Liver (tissue), 9 donors: ENCODE results near the gene COL4A1. TPM values are rescaled to one million over a fixed set of nuclear protein-coding genes. Genes with fewer than 3 reads are reported as not detected.

Source experiments
- DNase-seq: peaks from one replicate; pipeline ENCODE4 v3.0.0-alpha.2; 2017; ENCODE audit warnings: low spot score
- H3K27ac ChIP-seq, 2 donors: one replicate each; pipeline ENCODE4 v1.7.0; 2013; ENCODE audit warnings: inconsistent platforms in 2 of 2, low read length in 2 of 2, control low read depth in 1 of 2, low read depth in 1 of 2, mild to moderate bottlenecking in 1 of 2
- H3K27me3 ChIP-seq, 4 donors: one replicate each; pipeline versions ENCODE4 v1.6.1 to v1.7.0; 2013; ENCODE audit warnings: low read length in 3 of 4, inconsistent platforms in 1 of 4, mild to moderate bottlenecking in 1 of 4, moderate library complexity in 1 of 4; ENCODE audit not compliant: control insufficient read depth in 4 of 4, insufficient read depth in 4 of 4
- H3K36me3 ChIP-seq, 4 donors: one replicate each; pipeline versions ENCODE4 v1.6.1 to v1.7.0; 2013; ENCODE audit warnings: low read length in 3 of 4, mild to moderate bottlenecking in 3 of 4, low read depth in 1 of 4, moderate library complexity in 1 of 4; ENCODE audit not compliant: control insufficient read depth in 4 of 4, insufficient read depth in 3 of 4
- H3K4me1 ChIP-seq, 4 donors: one replicate each; pipeline versions ENCODE4 v1.6.1 to v1.7.0; 2013; ENCODE audit warnings: low read length in 3 of 4, mild to moderate bottlenecking in 3 of 4, moderate library complexity in 1 of 4; ENCODE audit not compliant: control insufficient read depth in 4 of 4, insufficient read depth in 4 of 4
- H3K4me3 ChIP-seq, 3 donors: one replicate each; pipeline versions ENCODE4 v1.6.1 to v1.7.0; 2013; ENCODE audit warnings: low read length in 3 of 3, control low read depth in 1 of 3, low read depth in 1 of 3, mild to moderate bottlenecking in 1 of 3
- H3K9ac ChIP-seq, 2 donors: one replicate each; pipeline ENCODE4 v1.7.0; 2013; ENCODE audit warnings: low read length in 2 of 2, mild to moderate bottlenecking in 2 of 2, moderate library complexity in 2 of 2, control low read depth in 1 of 2, low read depth in 1 of 2
- H3K9me3 ChIP-seq, 4 donors: one replicate each; pipeline versions ENCODE4 v1.6.1 to v1.7.0; 2013; ENCODE audit warnings: low read length in 3 of 4; ENCODE audit not compliant: control insufficient read depth in 4 of 4
- ATF3 ChIP-seq: IDR thresholded peaks from 2 replicates; pipeline ENCODE4 v1.6.1; 2016; ENCODE audit warnings: antibody characterized with exemption
- CTCF ChIP-seq: fragments of 150-350 bp; IDR thresholded peaks from 2 replicates; pipeline ENCODE4 v1.5.1; 2017; ENCODE audit warnings: improper control_type of control experiment, low read depth, low read length; ENCODE audit not compliant: missing input control
- EGR1 ChIP-seq, 2 donors: IDR thresholded peaks; 2 replicates each; pipeline ENCODE4 v1.6.1; 2016 to 2018; ENCODE audit warnings: antibody characterized with exemption in 2 of 2, low read depth in 2 of 2
- FOXA1 ChIP-seq: IDR thresholded peaks from 2 replicates; pipeline ENCODE4 v1.6.1; 2016; ENCODE audit warnings: antibody characterized with exemption
- FOXA2 ChIP-seq: IDR thresholded peaks from 2 replicates; pipeline ENCODE4 v1.6.1; 2016; ENCODE audit warnings: antibody characterized with exemption
- GABPA ChIP-seq, 2 donors: IDR thresholded peaks in 1 of 2; conservative IDR thresholded peaks in 1 of 2; 2 replicates each; pipeline ENCODE4 v1.6.1; 2016; ENCODE audit warnings: antibody characterized with exemption in 2 of 2, mild to moderate bottlenecking in 1 of 2, moderate library complexity in 1 of 2
- HNF4A ChIP-seq, 2 donors: conservative IDR thresholded peaks; 2 replicates each; pipeline ENCODE4 v1.6.1; 2016; ENCODE audit warnings: antibody characterized with exemption in 2 of 2, mild to moderate bottlenecking in 2 of 2
- HNF4G ChIP-seq: IDR thresholded peaks from 2 replicates; pipeline ENCODE4 v1.6.1; 2016; ENCODE audit warnings: antibody characterized with exemption
- JUND ChIP-seq, 2 donors: IDR thresholded peaks; 2 replicates each; pipeline ENCODE4 v1.6.1; 2016; ENCODE audit warnings: antibody characterized with exemption in 2 of 2
- MAX ChIP-seq: IDR thresholded peaks from 2 replicates; pipeline ENCODE4 v1.6.1; 2016; ENCODE audit warnings: antibody characterized with exemption
- NR2F2 ChIP-seq: IDR thresholded peaks from 2 replicates; pipeline ENCODE4 v1.6.1; 2016; ENCODE audit warnings: antibody characterized with exemption
- RAD21 ChIP-seq, 2 donors: IDR thresholded peaks; 2 replicates each; pipeline ENCODE4 v1.6.1; 2016; ENCODE audit warnings: antibody characterized with exemption in 2 of 2, mild to moderate bottlenecking in 2 of 2
- REST ChIP-seq: IDR thresholded peaks from 2 replicates; pipeline ENCODE4 v1.6.1; 2016; ENCODE audit warnings: antibody characterized with exemption, mild to moderate bottlenecking
- RXRA ChIP-seq, 2 donors: IDR thresholded peaks; 2 replicates each; pipeline ENCODE4 v1.6.1; 2017 to 2018; ENCODE audit warnings: antibody characterized with exemption in 2 of 2, mild to moderate bottlenecking in 1 of 2
- SP1 ChIP-seq: IDR thresholded peaks from 2 replicates; pipeline ENCODE4 v1.6.1; 2018; ENCODE audit warnings: antibody characterized with exemption, mild to moderate bottlenecking
- TAF1 ChIP-seq: conservative IDR thresholded peaks from 2 replicates; pipeline ENCODE4 v1.6.1; 2016; ENCODE audit warnings: antibody characterized with exemption, mild to moderate bottlenecking
- YY1 ChIP-seq: IDR thresholded peaks from 2 replicates; pipeline ENCODE4 v1.6.1; 2016; ENCODE audit warnings: antibody characterized with exemption, mild to moderate bottlenecking
- ZBTB33 ChIP-seq: IDR thresholded peaks from 2 replicates; pipeline ENCODE4 v1.6.1; 2016; ENCODE audit warnings: antibody characterized with exemption
- WGBS: extraction: QIAGEN DNeasy Blood & Tissue Kit; methylation state at CpG from one replicate; pipeline ENCODE4 v1.1.7; 2013; 5-methylcytosine and 5-hydroxymethylcytosine counted together
- polyA plus RNA-seq, 2 donors: library from polyadenylated mRNA; stranded (reverse) in 1 of 2; unstranded in 1 of 2; fragments of 200-250 nt in 1 of 2; fragments of >200 nt in 1 of 2; fragmentation: Nextera tagmentation in 1 of 2; extraction: Ambion mirVana in 1 of 2; gene quantifications; one replicate each; pipeline versions ENCODE4 v1.2.1 to v1.2.3, GENCODE V29; 2013 to 2015
- total RNA-seq, 2 donors: library from RNA; depleted of rRNA; stranded (reverse); fragments of >200 nt; gene quantifications; one replicate each; pipeline ENCODE4 v1.2.3, GENCODE V29; 2014
- donor health status: healthy.
- donor health status: healthy.
- donor health status: healthy.
- donor health status: healthy.
- donor health status: healthy.

COL4A1 gene
- total and polyA plus RNA-seq, 4 donors: 5.0 to 68.5 (median 37.9) TPM

- Histone ChIP-seq H3K36me3 (peaks cover 0 to 2% (median 0%) of the 10 kb centered on the region in 4 donors), H3K4me3 (no peak overlapping the region), H3K27ac (no peak overlapping the region), H3K9me3 (no peaks in the 10 kb centered on the region), H3K4me1 (no peaks in the 10 kb centered on the region), H3K27me3 (no peaks in the 10 kb centered on the region), H3K9ac (no peak overlapping the region)
- TF ChIP-seq YY1 (no peak), HNF4G (no peak), EGR1 (IDR thresholded peaks at IDR 0.05; ENCODE audit: low read depth in 2 of 2) (no peak), REST (no peak), NR2F2 (no peak)
- no peak for DNase-seq
- 91% methylated on average over 17 of the region's 17 CpGs for WGBS
Measured at GRCh38 chr13:110129076-110129475, 177.9 kb downstream of the COL4A1 start.

- H3K27me3 ChIP-seq: no peaks in the 10 kb centered on the region
- WGBS: 75% methylated on average over 8 of the region's 8 CpGs
- H3K4me3 ChIP-seq: no peak overlapping the region
- TF ChIP-seq CTCF (no peak), SP1 (no peak), GABPA (IDR thresholded peaks at IDR 0.05 in 1 of 2, conservative IDR thresholded peaks at IDR 0.05 in 1 of 2) (no peak), RXRA (IDR thresholded peaks at IDR 0.05) (no peak), ATF3 (no peak), HNF4A (conservative IDR thresholded peaks at IDR 0.05) (no peak), YY1 (no peak), EGR1 (IDR thresholded peaks at IDR 0.05; ENCODE audit: low read depth in 2 of 2) (no peak), FOXA2 (no peak), TAF1 (no peak), HNF4G (no peak), REST (no peak), FOXA1 (no peak), MAX (no peak), JUND (IDR thresholded peaks at IDR 0.05) (no peak), ZBTB33 (no peak), RAD21 (IDR thresholded peaks at IDR 0.05) (no peak)
- H3K9me3 ChIP-seq: no peaks in the 10 kb centered on the region
- H3K9ac ChIP-seq: no peak overlapping the region
- peaks cover 0 to 2% (median 0%) of the 10 kb centered on the region in 4 donors for H3K36me3 ChIP-seq
- H3K27ac ChIP-seq: no peak overlapping the region
- H3K4me1 ChIP-seq: no peaks in the 10 kb centered on the region
- DNase-seq: no peak
Measured at GRCh38 chr13:110128546-110128945, 178.4 kb downstream of the COL4A1 start.
